Measurements from ENCODE around the gene AQP2. TPM values are rescaled to one million over a fixed set of nuclear protein-coding genes. Genes with fewer than 3 reads are reported as not detected.

AQP2 gene
- total and polyA plus RNA-seq, 7 donors = not detected

DNA sequence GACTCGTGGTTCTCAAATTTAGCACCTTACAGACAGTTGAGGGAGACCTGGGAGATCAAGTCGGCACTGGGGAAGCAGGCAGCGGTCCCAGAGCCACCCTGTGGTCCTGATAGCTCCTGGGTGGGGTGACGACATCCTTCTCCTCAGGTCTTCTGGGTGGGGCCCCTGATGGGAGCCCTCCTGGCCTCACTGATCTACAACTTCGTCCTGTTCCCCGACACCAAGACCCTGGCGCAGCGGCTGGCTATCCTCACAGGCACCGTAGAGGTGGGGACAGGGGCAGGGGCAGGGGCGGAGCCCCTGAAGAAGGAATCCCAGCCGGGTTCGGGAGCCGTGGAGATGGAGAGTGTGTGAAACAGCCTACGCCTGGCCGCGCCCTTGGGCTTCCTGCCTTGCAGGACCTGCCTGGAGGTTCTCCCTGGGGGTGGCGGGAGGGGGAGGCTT, 24.8 kb downstream of the AQP2 start:
- no peak for TF ChIP-seq EP300 (IDR thresholded peaks at IDR 0.05)
- TF ChIP-seq POLR2AphosphoS5 (IDR thresholded peaks at IDR 0.05) = no peak
- TF ChIP-seq POLR2A (IDR thresholded peaks at IDR 0.05) = no peak
- TF ChIP-seq CTCF (IDR thresholded peaks at IDR 0.05) = no peak
- H3K9me3 ChIP-seq = no peaks in the 10 kb centered on the region
- peaks cover 0 to 18% (median 14%) of the 10 kb centered on the region in 4 donors for H3K4me1 ChIP-seq
- DNase-seq = peak; percentile 67
- intact Hi-C loops (cut with DNase I) = no loop called here
- H3K27me3 ChIP-seq = no peaks in the 10 kb centered on the region
- H3K4me3 ChIP-seq = no peak overlapping the region
- H3K36me3 ChIP-seq = no peaks in the 10 kb centered on the region
- peak overlapping the region in 3 of 4 donors; percentile 53 to 69 (median 60) for H3K27ac ChIP-seq
- WGBS, 2 donors = 39 to 68% methylated on average over 17 of the region's 17 CpGs

DNA sequence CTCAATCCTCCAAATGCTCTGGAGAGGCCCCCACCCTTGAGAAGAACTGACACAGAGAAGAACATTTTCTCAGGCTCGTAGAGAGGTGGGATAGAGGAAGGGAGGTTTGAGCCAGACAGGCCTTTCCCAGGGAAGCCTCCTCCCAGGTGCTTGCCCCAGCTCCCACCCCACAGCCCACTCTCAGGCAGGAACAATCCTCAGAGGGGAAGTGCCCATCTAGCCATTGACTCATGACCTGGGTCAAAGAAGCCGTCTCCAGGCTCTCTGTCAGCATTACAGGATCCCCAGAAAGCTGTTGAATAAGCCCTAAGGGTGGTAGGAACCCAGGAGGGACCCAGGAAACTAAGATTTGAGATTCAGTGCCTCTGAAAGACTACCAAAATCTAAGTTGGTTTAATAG, 26.0 kb downstream of the AQP2 start:
- H3K27ac ChIP-seq = no peak overlapping the region

GRCh38 chr12:49978125-49978524, 27.6 kb downstream of the AQP2 start:
- WGBS, 2 donors = 81 to 87% methylated on average over 4 of the region's 4 CpGs

More for the DNA sequence above, 26.0 kb downstream of the AQP2 start:
- no peaks in the 10 kb centered on the region for H3K36me3 ChIP-seq
- TF ChIP-seq CTCF (IDR thresholded peaks at IDR 0.05) (no peak), EP300 (IDR thresholded peaks at IDR 0.05) (no peak), POLR2AphosphoS5 (IDR thresholded peaks at IDR 0.05) (no peak), POLR2A (IDR thresholded peaks at IDR 0.05) (no peak)
- 82 to 89% methylated on average over 2 of the region's 2 CpGs for WGBS, 2 donors
- no peaks in the 10 kb centered on the region for H3K9me3 ChIP-seq
- intact Hi-C loops (cut with DNase I) = no loop called here
- H3K27me3 ChIP-seq = no peaks in the 10 kb centered on the region
- no peak for DNase-seq
- no peak overlapping the region for H3K4me3 ChIP-seq
- peaks cover 0 to 18% (median 14%) of the 10 kb centered on the region in 4 donors for H3K4me1 ChIP-seq

DNA sequence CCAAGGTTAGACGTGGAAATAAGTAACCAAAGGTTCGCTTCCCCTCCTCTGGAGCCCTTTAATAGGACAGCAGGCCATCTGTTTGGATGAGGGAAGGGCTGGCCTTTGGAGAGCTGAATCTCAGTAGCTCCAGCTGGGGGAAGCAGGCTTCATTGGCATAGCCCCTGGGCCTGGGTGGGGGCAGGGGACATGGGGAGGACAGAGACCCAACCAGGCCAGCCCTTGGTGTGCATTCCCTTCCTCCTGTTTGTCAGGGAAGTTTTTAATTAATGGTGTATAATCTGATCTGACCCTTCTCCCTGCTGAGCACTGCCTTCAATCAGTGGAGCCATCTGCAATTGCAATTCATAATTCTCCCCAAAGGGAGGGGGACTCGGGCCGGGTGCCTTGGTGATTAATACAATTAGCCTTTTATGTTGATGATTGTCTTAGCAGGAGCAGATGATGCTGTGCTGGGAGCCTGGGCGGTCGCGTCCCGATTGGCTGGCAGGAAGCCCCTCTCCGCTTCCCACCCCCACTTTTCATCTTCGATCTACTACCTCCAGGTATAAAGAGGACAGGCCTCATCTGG, 28.6 kb downstream of the AQP2 start:
- TF ChIP-seq POLR2AphosphoS5 (IDR thresholded peaks at IDR 0.05) = no peak
- no peak for TF ChIP-seq POLR2A (IDR thresholded peaks at IDR 0.05)
- no peak for TF ChIP-seq EP300 (IDR thresholded peaks at IDR 0.05)
- no peak for TF ChIP-seq CTCF (IDR thresholded peaks at IDR 0.05)
- Histone ChIP-seq H3K4me1 (peaks cover 0 to 40% (median 34%) of the 10 kb centered on the region in 4 donors), H3K4me3 (no peak overlapping the region), H3K36me3 (no peaks in the 10 kb centered on the region), H3K9me3 (no peaks in the 10 kb centered on the region), H3K27ac (no peak overlapping the region), H3K27me3 (no peaks in the 10 kb centered on the region)
- intact Hi-C loops (cut with DNase I) = no loop called here
- WGBS, 2 donors = 89 to 91% methylated on average over 10 of the region's 10 CpGs
- no peak for DNase-seq

More at GRCh38 chr12:49978125-49978524, 27.6 kb downstream of the AQP2 start:
- Histone ChIP-seq H3K36me3 (no peaks in the 10 kb centered on the region), H3K27ac (no peak overlapping the region), H3K27me3 (no peaks in the 10 kb centered on the region), H3K4me1 (peaks cover 0 to 34% (median 25%) of the 10 kb centered on the region in 4 donors), H3K9me3 (no peaks in the 10 kb centered on the region), H3K4me3 (no peak overlapping the region)
- intact Hi-C loops (cut with DNase I) = no loop called here
- TF ChIP-seq EP300 (IDR thresholded peaks at IDR 0.05) (no peak), POLR2A (IDR thresholded peaks at IDR 0.05) (no peak), POLR2AphosphoS5 (IDR thresholded peaks at IDR 0.05) (no peak), CTCF (IDR thresholded peaks at IDR 0.05) (no peak)
- no peak for DNase-seq
